ENCODE measurements around the gene C20orf144.

- TF ChIP-seq CTCF (IDR thresholded peaks at IDR 0.05) (no peak), POLR2A (IDR thresholded peaks at IDR 0.05) (no peak), EP300 (IDR thresholded peaks at IDR 0.05; ENCODE audit: low read depth) (no peak), POLR2AphosphoS5 (IDR thresholded peaks at IDR 0.05) (no peak)
These were observed 26.9 kb downstream of the C20orf144 start for GRCh38 chr20:33688938-33689424.

All from transverse colon (tissue), 4 donors.